ENCODE results near the gene ANKRD16. TPM values are rescaled to one million over a fixed set of nuclear protein-coding genes. Genes with fewer than 3 reads are reported as not detected.
"Not testable (repeated sequence)": the region's sequence is repeated elsewhere in the genome, so short reads cannot be mapped to it uniquely, and the experiment has no call there.

Gene ANKRD16
- 6.2 and 6.6 TPM in 2 replicates for total RNA-seq

- intact Hi-C loops (cut with micrococcal nuclease), result loop anchor here (1.0 to 2.0 kb wide), 4 partner anchors 77 to 205 kb away; partner anchors contain the start of genes GDI2 and TASOR2
These were observed at the start of gene ANKRD16, which contains the start of gene FBH1 for GRCh38 chr10:5889624-5890451. Gene ANKRD16 (minus strand): TSS chr10:5889893. CDS start chr10:5889354, 539 bp downstream. Gene FBH1 (plus strand): TSS chr10:5890243. CDS start chr10:5890346, 103 bp downstream.

GRCh38 chr10:5938291-5938690 is 48.6 kb upstream of the ANKRD16 start:
- intact Hi-C loops (cut with micrococcal nuclease), result no loop called here

- intact Hi-C loops (cut with micrococcal nuclease), result no loop called here
These were observed 47.3 kb upstream of the ANKRD16 start for GRCh38 chr10:5937016-5937415.

GRCh38 chr10:5935628-5936027 is 45.9 kb upstream of the ANKRD16 start:
- intact Hi-C loops (cut with micrococcal nuclease), result no loop called here

- intact Hi-C loops (cut with micrococcal nuclease), result no loop called here
These were observed 44.3 kb upstream of the ANKRD16 start for GRCh38 chr10:5933909-5934546.

- intact Hi-C loops (cut with micrococcal nuclease), result no loop called here
These were observed 42.7 kb upstream of the ANKRD16 start for GRCh38 chr10:5932345-5932744.

- intact Hi-C loops (cut with micrococcal nuclease), result no loop called here
These were observed 40.6 kb upstream of the ANKRD16 start for GRCh38 chr10:5930272-5930671.

- intact Hi-C loops (cut with micrococcal nuclease), result no loop called here
These were observed 39.7 kb upstream of the ANKRD16 start for GRCh38 chr10:5929442-5929841.

- intact Hi-C loops (cut with micrococcal nuclease), result no loop called here
These were observed 37.6 kb upstream of the ANKRD16 start for GRCh38 chr10:5927306-5927705.

- intact Hi-C loops (cut with micrococcal nuclease), result no loop called here
These were observed 35.2 kb upstream of the ANKRD16 start for GRCh38 chr10:5924889-5925288.

- intact Hi-C loops (cut with micrococcal nuclease), result no loop called here
These were observed 32.1 kb upstream of the ANKRD16 start for GRCh38 chr10:5921746-5922145.

GRCh38 chr10:5919568-5919967 is 29.9 kb upstream of the ANKRD16 start:
- intact Hi-C loops (cut with micrococcal nuclease), result no loop called here

GRCh38 chr10:5918763-5919162 is 29.1 kb upstream of the ANKRD16 start:
- intact Hi-C loops (cut with micrococcal nuclease), result no loop called here

GRCh38 chr10:5917305-5917704 is 27.6 kb upstream of the ANKRD16 start:
- intact Hi-C loops (cut with micrococcal nuclease), result no loop called here

GRCh38 chr10:5915451-5915850 is 25.8 kb upstream of the ANKRD16 start:
- intact Hi-C loops (cut with micrococcal nuclease), result no loop called here

- intact Hi-C loops (cut with micrococcal nuclease), result no loop called here
These were observed 24.0 kb upstream of the ANKRD16 start for GRCh38 chr10:5913736-5914135.

GRCh38 chr10:5911670-5912069 is 22.0 kb upstream of the ANKRD16 start:
- intact Hi-C loops (cut with micrococcal nuclease), result no loop called here

- intact Hi-C loops (cut with micrococcal nuclease), result no loop called here
These were observed 20.8 kb upstream of the ANKRD16 start for GRCh38 chr10:5910323-5911100.

GRCh38 chr10:5908676-5909075 is 19.0 kb upstream of the ANKRD16 start:
- intact Hi-C loops (cut with micrococcal nuclease), result not testable (repeated sequence)

GRCh38 chr10:5906651-5907050 is 17.0 kb upstream of the ANKRD16 start:
- intact Hi-C loops (cut with micrococcal nuclease), result no loop called here

- intact Hi-C loops (cut with micrococcal nuclease), result no loop called here
These were observed 16.3 kb upstream of the ANKRD16 start for GRCh38 chr10:5905854-5906507.
